CD14-positive monocyte (primary cell): ENCODE results near the gene AAMP. TPM values are rescaled to one million over a fixed set of nuclear protein-coding genes. Genes with fewer than 3 reads are reported as not detected.

Experiments
- DNase-seq, 3 donors: peaks; one replicate each; pipeline ENCODE4 v3.0.0-alpha.2; 2011 to 2022
- H2AFZ ChIP-seq: 2 replicates; pipeline ENCODE4 v1.6.0; 2012; ENCODE audit warnings: mild to moderate bottlenecking, low read depth, low read length, inconsistent platforms; ENCODE audit not compliant: insufficient read depth, poor library complexity, severe bottlenecking
- H3K27ac ChIP-seq, 2 donors: 1 replicate in 1 of 2; 2 replicates in 1 of 2; pipeline ENCODE4 v1.5.1; 2012 to 2013; ENCODE audit warnings: low read length in 2 of 2, control low read depth in 1 of 2, inconsistent platforms in 1 of 2, low read depth in 1 of 2, mild to moderate bottlenecking in 1 of 2
- H3K27me3 ChIP-seq, 2 donors: one replicate each; pipeline versions ENCODE4 v1.6.0 to v1.6.1; 2011 to 2013; ENCODE audit warnings: low read length in 2 of 2; ENCODE audit not compliant: control insufficient read depth in 2 of 2, insufficient read depth in 2 of 2
- H3K36me3 ChIP-seq, 2 donors: replicated peaks in 1 of 2; 1 replicate in 1 of 2; 2 replicates in 1 of 2; pipeline versions ENCODE4 v1.5.1 to v1.6.1; 2012 to 2013; ENCODE audit warnings: low read length in 2 of 2, control low read depth in 1 of 2, inconsistent platforms in 1 of 2, mild to moderate bottlenecking in 1 of 2; ENCODE audit not compliant: insufficient read depth in 2 of 2, control insufficient read depth in 1 of 2
- H3K4me1 ChIP-seq, 2 donors: 1 replicate in 1 of 2; 2 replicates in 1 of 2; pipeline versions ENCODE4 v1.5.1 to v1.6.1; 2012 to 2013; ENCODE audit warnings: low read length in 2 of 2, control low read depth in 1 of 2, inconsistent platforms in 1 of 2, mild to moderate bottlenecking in 1 of 2, moderate library complexity in 1 of 2; ENCODE audit not compliant: insufficient read depth in 2 of 2, control insufficient read depth in 1 of 2
- H3K4me2 ChIP-seq: replicated peaks from 2 replicates; pipeline ENCODE3; 2012; ENCODE audit warnings: low read length, moderate library complexity, mild to moderate bottlenecking; ENCODE audit not compliant: poor library complexity, severe bottlenecking; ENCODE audit errors: extremely low read depth
- H3K4me3 ChIP-seq, 3 experiments: fragments of 200-600 bp in 1 of 3; sonication (generic) in 1 of 3; replicated peaks in 1 of 3; 1 replicate in 2 of 3; 2 replicates in 1 of 3; pipeline ENCODE4 v1.5.1; 2011 to 2013; ENCODE audit warnings: low read length in 3 of 3, mild to moderate bottlenecking in 3 of 3, control low read depth in 2 of 3, low read depth in 2 of 3, inconsistent platforms in 1 of 3, moderate library complexity in 1 of 3
- H3K79me2 ChIP-seq: 2 replicates; pipeline ENCODE4 v1.6.0; 2012; ENCODE audit warnings: mild to moderate bottlenecking, control low read depth, inconsistent platforms, low read length, moderate library complexity; ENCODE audit not compliant: insufficient read depth
- H3K9ac ChIP-seq: 2 replicates; pipeline ENCODE4 v1.6.0; 2017; ENCODE audit warnings: low read length, mild to moderate bottlenecking; ENCODE audit not compliant: insufficient read depth, poor library complexity, severe bottlenecking
- H3K9me3 ChIP-seq, 2 donors: replicated peaks in 1 of 2; 1 replicate in 1 of 2; 2 replicates in 1 of 2; pipeline versions ENCODE4 v1.5.1 to v1.6.1; 2012 to 2013; ENCODE audit warnings: low read length in 2 of 2, control low read depth in 1 of 2; ENCODE audit not compliant: control insufficient read depth in 1 of 2, insufficient read depth in 1 of 2
- H4K20me1 ChIP-seq: 2 replicates; pipeline ENCODE4 v1.6.0; 2012; ENCODE audit warnings: mild to moderate bottlenecking, low read length, control low read depth, moderate library complexity; ENCODE audit not compliant: insufficient read depth
- H3K27ac Mint-ChIP-seq, 7 donors: one replicate each; pipeline ENCODE4 v1.8.0; 2020; ENCODE audit warnings: mild to moderate bottlenecking in 7 of 7, mixed read lengths in 7 of 7, moderate library complexity in 6 of 7, inconsistent platforms in 2 of 7
- H3K27me3 Mint-ChIP-seq, 3 donors: one replicate each; pipeline ENCODE4 v1.8.0; 2021 to 2022; ENCODE audit warnings: low read depth in 3 of 3, mild to moderate bottlenecking in 3 of 3, mixed read lengths in 3 of 3, moderate library complexity in 3 of 3, inconsistent platforms in 1 of 3
- H3K36me3 Mint-ChIP-seq, 2 donors: one replicate each; pipeline ENCODE4 v1.8.0; 2020; ENCODE audit warnings: mixed read lengths in 2 of 2, inconsistent platforms in 1 of 2, mild to moderate bottlenecking in 1 of 2
- H3K4me1 Mint-ChIP-seq: one replicate; pipeline ENCODE4 v1.8.0; 2020; ENCODE audit warnings: mild to moderate bottlenecking, mixed read lengths
- H3K4me3 Mint-ChIP-seq, 2 donors: one replicate each; pipeline ENCODE4 v1.8.0; 2020; ENCODE audit warnings: mild to moderate bottlenecking in 2 of 2, mixed read lengths in 2 of 2, moderate library complexity in 1 of 2
- H3K9me3 Mint-ChIP-seq, 7 donors: one replicate each; pipeline ENCODE4 v1.8.0; 2020 to 2022; ENCODE audit warnings: mixed read lengths in 7 of 7, mild to moderate bottlenecking in 6 of 7, moderate library complexity in 6 of 7, inconsistent platforms in 2 of 7
- CTCF ChIP-seq: fragments of 200-600 bp; IDR thresholded peaks from one replicate; pipeline ENCODE4 v1.8.0; 2022; ENCODE audit warnings: antibody characterized with exemption, mild to moderate bottlenecking
- WGBS: methylation state at CpG from one replicate; pipeline ENCODE4 v1.1.5; 2013; ENCODE audit warnings: missing lambda C conversion rate; ENCODE audit not compliant: insufficient coverage; 5-methylcytosine and 5-hydroxymethylcytosine counted together
- intact Hi-C, 2 donors: fragments of 100-400 bp; cut with micrococcal nuclease; formaldehyde crosslinking; loops; one replicate each; pipeline versions ENCODE4 v1.15.0 to v1.15.1; 2023
- polyA plus RNA-seq, 3 donors: library from polyadenylated mRNA; depleted of rRNA in 1 of 3; unstranded in 2 of 3; stranded (reverse) in 1 of 3; fragments of 300-500 nt in 2 of 3; fragments of >200 nt in 1 of 3; fragmentation: Illumina TruSeq in 2 of 3; gene quantifications; 1 replicate in 2 of 3; 2 replicates in 1 of 3; pipeline ENCODE4 v1.2.3, GENCODE V29; 2012 to 2021

Gene AAMP
- polyA plus RNA-seq, 3 donors: 90.8 to 108 (median 98.7) TPM

- H3K4me2 ChIP-seq: no peak overlapping the region
- no peak overlapping the region for H3K4me3 Mint-ChIP-seq
- intact Hi-C loops: no loop called here
- TF ChIP-seq CTCF: no peak
- DNase-seq: no peak
- H3K79me2 ChIP-seq: no peaks in the 10 kb centered on the region
- 98% methylated on average over 6 of the region's 6 CpGs for WGBS
- H2AFZ ChIP-seq: no peak overlapping the region
- no peaks in the 10 kb centered on the region for H3K36me3 ChIP-seq
- H3K27ac ChIP-seq: no peak overlapping the region
- no peaks in the 10 kb centered on the region for H3K27me3 ChIP-seq
- H3K4me1 Mint-ChIP-seq: peaks cover 24% of the 10 kb centered on the region
- H3K4me3 ChIP-seq: no peak overlapping the region
- no peaks in the 10 kb centered on the region for H3K36me3 Mint-ChIP-seq
- H3K9ac ChIP-seq: no peak overlapping the region
- no peak overlapping the region for H3K27ac Mint-ChIP-seq
- H3K9me3 ChIP-seq: no peaks in the 10 kb centered on the region
- H3K27me3 Mint-ChIP-seq: peaks cover 0 to 4% (median 2%) of the 10 kb centered on the region in 3 donors
- H3K9me3 Mint-ChIP-seq: peaks cover 0 to 2% (median 0%) of the 10 kb centered on the region in 7 donors
- H3K4me1 ChIP-seq: peaks cover 16 to 22% of the 10 kb centered on the region in 2 donors
- H4K20me1 ChIP-seq: no peaks in the 10 kb centered on the region
Observed at GRCh38 chr2:218298314-218298875, 28.5 kb upstream of the AAMP start.

GRCh38 chr2:218296847-218297246 lies 26.9 kb upstream of the AAMP start:
- Mint-ChIP-seq H3K27me3 (peaks cover 0 to 4% (median 2%) of the 10 kb centered on the region in 3 donors), H3K36me3 (no peaks in the 10 kb centered on the region), H3K9me3 (peaks cover 0 to 2% (median 0%) of the 10 kb centered on the region in 7 donors), H3K4me3 (no peak overlapping the region), H3K27ac (no peak overlapping the region), H3K4me1 (peaks cover 32% of the 10 kb centered on the region)
- Histone ChIP-seq H3K9ac (no peak overlapping the region), H3K27ac (no peak overlapping the region), H3K79me2 (peaks cover 5% of the 10 kb centered on the region), H3K9me3 (no peaks in the 10 kb centered on the region), H2AFZ (no peak overlapping the region), H3K4me3 (no peak overlapping the region), H3K27me3 (no peaks in the 10 kb centered on the region), H4K20me1 (no peaks in the 10 kb centered on the region), H3K36me3 (no peaks in the 10 kb centered on the region), H3K4me1 (peaks cover 26 to 37% of the 10 kb centered on the region in 2 donors), H3K4me2 (no peak overlapping the region)
- no peak for TF ChIP-seq CTCF
- 96% methylated on average over 6 of the region's 7 CpGs for WGBS
- DNase-seq: no peak
- intact Hi-C loops: no loop called here
